ENCODE data around the gene COX6B2.
"Not testable (repeated sequence)": the region's sequence is repeated elsewhere in the genome, so short reads cannot be mapped to it uniquely, and the experiment has no call there.

The COX6B2 gene, protein sequence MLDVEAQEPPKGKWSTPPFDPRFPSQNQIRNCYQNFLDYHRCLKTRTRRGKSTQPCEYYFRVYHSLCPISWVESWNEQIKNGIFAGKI

DNA sequence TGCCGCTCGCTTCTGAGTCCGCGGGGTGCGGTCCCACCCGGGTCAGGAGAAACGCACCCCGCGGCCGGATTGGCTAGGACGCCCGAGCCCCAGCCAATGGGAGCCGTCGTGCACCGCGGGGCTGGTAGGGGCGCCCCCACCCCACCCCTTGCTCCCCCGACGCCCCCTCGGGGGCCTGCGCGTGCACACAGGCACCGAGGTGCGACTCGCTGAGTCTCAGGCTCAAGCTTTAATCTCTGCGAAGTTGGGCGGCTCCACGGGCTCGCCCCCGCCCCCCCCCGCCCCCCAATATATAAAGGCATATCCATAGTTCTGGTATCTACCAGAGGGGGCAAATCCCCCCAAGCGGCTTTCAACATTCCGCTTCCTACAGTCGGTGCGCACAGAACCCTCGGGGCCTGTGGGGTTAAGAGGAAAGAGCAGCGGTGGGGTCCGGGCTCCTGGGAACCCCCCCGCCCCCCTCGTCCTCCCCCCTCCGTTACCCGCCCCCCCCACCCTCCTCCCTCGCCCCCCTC is at the start of gene COX6B2:
TSS of gene COX6B2 (minus strand) at position 22 of the 515 bp plus-strand sequence. CDS start 198 bp downstream, outside the sequence.
- no peak for DNase-seq (ENCODE audit: low read depth in 2 of 2)

DNA sequence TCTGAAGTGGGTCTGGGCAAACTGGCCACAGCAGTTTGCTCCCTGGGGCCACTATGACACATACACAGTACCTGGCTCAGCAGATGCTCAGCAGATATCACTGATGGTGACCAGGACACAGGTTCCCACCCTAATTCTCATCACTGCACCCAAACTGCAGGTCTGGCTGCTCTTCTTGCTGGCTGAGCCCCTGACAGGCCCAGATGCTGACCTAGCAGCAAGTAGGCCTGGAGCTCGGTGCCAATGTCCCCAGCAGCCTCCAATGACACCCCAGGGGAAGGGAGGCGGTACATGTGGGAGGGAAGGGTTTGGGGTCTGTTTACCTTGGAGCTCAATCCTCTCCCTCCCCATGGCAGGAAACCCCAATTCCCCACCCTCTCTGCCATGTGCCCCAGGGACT is 48.0 kb upstream of the COX6B2 start:
- DNase-seq (ENCODE audit: low read depth in 2 of 2) = no peak

DNA sequence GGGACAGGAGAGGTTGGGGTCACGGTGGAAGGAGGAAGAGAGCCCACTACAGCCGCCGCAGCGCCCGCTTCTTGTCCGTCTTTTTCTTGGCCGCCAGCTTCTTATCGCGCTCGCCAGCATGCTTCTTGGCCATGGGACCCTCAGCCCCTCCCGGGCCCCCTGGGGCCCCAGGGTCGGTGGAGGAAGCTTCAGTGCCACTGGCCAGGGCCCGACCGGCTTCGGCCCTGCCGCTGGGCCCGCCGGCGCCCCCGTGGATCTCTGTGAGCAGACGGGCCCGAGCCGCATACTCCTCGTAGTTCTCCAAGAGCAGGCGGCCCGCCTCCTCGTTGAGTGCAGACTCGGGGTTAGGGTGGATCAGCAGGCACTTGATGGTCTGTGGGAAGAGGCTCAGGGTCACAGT is 46.9 kb upstream of the COX6B2 start:
- not testable (repeated sequence) for DNase-seq (ENCODE audit: low read depth in 2 of 2)

DNA sequence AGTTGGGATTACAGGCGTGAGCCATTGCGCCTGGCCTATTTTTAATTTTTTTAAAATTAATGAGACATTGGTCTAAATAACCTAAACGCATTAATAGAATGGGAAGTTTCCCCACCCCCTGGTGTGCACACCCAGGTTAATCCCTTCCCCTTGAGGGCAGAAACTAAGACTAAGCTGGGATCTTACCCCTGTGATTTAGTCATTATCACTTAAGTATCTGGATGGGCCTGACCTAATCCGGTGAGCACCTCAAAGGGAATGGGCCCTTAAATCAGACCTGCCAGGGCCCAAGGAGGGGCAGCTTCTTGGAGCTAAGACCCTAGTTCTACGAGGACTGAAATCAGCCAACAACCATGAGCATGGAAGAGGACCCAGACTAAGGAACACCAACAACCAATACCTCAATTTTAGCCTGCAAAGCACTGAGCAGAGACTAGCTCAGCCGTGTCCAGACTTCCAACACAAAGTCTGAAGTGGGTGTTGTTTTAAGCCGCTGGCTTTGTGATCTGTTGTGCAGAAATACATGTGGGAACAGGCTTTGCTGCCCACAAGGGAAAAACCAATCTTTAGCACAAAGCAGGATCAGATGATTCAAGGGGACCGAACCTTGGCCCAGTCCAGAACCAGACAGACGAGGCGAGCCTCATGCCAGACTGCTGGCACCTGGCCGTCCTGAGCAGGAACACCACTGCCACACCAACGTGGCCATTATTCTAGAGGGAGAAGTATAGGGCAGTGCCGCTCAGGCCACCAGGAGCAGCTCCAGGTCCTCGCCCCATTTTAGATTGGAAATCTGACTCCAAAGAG is 46.0 kb upstream of the COX6B2 start:
- DNase-seq (ENCODE audit: low read depth in 2 of 2) = no peak

DNA sequence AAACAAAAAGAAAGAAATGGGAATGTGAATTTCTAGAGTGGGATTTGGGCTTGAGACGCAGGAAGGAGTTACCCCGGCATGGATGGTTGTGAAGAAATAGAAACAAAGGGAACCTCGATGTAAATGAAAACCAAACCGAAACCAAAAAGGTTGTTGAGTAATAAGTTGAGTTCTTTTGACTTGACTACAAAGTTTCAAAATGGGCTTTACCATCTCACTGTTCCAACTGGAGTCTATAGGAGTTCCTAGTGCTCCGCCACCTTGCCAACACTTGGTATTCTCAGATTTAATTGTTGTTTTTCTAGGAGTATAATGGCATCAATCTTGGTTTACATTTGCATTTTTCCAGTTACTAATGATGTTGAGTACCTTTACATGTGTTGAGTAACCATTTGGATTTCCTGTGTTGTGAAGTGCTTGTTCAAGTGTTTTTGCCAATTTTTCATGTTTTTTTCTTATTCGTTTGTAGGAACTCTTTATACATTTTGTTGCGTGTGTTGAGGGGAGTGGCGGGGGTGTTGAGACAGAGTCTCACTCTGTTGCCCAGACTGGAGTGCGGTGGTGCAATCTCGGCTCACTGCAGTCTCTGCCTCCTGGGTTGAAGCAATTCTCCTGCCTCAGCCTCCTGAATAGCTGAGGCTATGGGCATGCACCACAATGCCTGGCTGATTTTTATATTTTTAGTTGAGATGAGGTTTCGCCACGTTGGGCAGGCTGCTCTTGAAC is 43.8 kb upstream of the COX6B2 start:
- DNase-seq (ENCODE audit: low read depth in 2 of 2) = no peak

DNA sequence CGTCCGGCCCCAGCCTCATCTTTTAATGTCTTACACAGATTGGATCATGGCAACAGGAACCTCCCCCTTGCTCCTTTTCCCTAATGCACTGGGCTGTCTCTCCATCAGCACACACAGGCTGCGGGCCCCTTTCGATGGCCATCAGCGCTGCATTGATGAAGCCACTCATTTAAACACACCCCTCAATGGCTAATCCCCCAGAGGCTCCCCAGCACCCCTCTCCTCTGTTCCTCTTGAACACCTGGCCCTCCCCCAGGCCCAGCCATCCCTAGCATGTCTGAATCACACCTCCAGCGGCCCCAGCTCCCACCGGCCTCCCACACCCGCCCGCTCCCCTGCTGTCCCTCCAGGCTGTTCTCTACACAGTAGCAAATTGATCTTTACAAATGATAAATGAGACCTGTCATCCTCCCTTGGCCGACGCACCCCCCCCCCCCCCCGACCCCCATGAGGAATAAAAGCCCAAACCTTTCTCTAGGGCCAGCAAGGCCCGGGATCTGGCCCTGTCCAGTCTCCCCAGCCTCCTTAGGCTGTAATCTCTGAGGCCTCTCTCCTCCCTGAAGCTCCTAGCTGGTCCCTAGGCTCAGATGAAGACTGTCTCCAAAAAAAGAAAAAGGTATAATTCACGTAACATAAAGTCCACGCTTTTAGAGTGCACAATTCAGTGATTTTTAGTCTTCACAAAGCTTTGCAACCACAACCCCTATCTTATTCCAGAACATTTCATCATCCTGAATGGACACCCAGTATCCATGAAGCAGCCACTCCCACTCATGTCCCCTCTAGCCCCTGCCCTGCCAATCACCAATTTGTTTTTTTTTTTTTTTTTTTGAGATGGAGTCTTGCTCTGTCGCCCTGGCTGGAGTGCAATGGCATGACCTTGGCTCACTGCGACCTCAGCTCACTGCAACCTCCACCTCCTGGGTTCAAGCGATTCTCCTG is 38.6 kb upstream of the COX6B2 start:
- DNase-seq (ENCODE audit: low read depth in 2 of 2) = no peak

DNA sequence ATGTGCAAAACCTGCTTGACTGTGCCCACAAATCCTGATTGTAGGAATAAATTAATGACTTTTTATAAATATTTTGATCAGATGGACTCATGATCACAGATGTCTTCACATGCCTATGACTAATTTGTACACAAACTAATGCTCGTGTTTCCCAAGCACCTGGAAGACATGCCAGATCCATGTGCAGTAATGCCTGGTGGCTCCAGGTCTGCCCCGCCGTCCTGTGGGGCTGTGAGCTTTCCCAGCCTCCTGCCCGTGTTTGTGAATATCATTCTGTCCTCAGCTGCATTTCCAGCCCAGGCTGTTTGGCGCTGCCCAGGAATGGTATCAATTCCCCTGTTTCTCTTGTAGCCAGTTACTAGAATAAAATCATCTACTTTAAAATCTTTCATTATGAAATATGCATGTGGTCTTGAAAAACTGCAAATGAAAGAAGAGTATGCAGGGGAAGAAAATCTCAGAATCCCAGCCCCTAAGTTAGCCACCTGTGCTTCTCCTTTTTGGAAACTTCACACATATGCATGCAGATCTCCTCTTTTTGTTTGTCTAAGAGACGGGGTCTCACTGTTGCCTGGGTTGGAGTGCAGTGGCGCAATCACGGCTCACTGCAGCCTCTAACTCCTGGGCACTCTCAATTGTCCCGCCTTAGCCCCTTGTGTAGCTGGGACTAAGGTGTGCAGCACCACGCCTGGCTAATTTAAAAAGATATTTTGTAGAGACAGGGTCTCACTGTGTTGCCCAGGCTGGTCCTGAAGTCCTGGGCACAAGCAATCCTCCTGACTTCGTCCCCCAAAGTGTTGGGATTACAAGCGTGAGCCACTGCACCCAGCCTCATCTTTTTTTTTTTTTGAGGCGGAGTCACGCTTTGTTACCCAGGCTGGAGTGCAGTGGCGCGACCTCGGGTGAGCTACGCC is 37.4 kb upstream of the COX6B2 start:
- DNase-seq (ENCODE audit: low read depth in 2 of 2) = no peak

DNA sequence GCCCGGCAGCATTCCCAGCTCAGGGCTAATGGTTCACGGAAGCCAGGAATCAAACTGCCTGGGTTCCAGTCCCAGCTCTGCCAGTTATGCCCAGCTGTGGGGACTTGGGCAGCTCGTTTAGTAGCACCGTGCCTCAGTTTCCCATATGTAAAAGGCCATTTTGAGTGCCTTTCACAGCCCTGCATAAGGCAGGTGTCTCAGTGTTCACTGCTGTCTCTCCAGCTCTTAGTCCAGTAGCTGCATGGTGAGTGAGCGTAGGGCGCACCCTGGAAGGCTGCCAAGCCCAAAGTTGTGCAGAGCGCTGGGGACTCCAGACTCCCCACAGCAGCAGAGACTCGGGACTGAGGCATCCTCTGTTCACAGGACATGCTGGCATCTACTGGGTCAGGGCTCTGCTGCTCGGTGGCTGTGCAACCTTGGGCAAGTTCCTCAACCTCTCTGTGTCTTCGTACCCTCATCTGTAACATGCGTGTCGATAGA is 36.7 kb upstream of the COX6B2 start:
- no peak for DNase-seq (ENCODE audit: low read depth in 2 of 2)

DNA sequence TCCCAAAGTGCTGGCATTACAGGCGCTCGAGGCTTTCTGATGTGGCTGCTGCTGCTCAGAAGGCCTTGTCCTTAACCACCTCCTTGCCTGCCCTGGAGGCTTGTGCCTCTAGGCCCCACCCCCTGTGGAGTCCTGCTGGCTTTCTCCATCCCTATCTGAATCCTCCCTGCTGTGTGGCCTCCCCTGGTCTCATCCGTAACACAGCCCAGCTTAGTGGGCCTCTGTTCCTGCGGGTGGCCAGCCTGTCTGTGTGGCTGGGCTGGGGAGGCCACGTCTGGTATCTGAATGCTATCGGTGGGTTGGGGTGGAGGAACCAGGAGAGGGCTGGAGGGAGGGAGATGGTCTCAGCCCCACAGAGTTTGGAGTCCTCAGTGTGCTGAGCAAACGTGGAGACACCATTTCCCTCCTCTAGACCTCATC is 36.0 kb upstream of the COX6B2 start:
- DNase-seq (ENCODE audit: low read depth in 2 of 2) = no peak

DNA sequence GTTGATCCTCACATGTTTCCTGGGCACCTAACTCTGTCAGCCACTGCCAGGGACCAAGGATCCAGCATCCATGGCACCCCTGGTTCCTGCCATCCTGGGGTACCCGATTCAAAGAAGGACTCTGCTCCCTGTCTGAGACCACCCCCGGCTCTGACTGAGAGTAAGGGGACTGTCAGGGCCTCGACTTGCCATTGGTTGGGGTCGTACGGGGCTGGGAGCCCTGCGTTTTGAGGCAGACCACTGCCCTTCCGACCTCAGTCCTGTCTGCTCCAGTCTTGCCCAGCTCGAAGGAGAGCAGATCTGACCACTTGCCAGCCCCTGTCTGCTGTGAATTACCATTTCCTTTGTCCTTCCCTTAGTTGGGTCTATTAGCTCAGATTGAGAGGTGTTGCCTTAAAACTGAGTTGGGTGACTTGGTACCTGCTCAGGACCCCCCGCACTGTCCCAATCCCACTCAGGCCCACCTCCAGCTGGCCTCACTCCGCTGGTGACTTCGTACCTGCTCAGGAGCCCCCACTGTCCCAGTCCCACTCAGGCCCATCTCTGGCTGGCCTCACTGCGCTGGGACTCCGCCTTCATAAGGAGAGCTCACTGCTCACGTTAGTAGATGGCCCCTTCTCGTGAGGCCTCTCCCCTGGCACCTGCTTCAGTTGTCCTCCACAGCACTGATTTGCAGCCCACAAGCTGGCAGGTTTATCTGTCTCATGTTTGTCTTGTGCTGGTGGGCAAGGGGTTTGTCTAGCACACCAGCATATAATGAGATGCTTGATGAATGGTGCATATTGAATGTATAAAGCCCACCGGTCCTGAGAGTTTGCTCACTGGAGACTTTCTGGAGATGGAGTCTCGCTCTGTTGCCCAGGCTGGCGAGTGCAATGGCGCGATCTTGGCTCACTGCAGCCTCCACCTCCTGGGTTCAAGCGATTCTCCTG is 35.1 kb upstream of the COX6B2 start:
- DNase-seq (ENCODE audit: low read depth in 2 of 2) = no peak

DNA sequence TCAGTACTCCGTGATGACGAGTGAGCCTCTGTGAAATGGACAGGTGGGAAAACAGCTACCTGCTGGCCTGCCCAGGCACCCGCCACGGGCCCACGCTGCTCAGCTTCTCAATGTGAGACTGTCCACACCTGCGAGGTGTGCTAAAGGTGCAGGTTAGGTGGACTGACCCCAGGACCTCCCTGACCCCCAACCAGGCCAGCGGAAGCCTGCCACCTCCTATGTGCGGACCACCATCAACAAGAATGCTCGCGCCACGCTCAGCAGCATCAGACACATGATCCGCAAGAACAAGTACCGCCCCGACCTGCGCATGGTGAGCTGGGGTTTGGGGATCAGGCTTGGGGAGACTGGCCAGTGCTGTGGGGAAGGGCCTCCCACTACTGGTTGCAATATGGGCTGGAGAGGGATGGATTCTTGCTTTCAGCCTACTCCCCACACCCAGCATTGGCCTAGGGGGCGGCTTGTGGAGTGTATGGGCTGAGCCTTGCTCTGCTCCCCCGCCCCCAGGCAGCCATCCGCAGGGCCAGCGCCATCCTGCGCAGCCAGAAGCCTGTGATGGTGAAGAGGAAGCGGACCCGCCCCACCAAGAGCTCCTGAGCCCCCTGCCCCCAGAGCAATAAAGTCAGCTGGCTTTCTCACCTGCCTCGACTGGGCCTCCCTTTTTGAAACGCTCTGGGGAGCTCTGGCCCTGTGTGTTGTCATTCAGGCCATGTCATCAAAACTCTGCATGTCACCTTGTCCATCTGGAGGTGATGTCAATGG is 33.4 kb upstream of the COX6B2 start:
- DNase-seq (ENCODE audit: low read depth in 2 of 2) = no peak

DNA sequence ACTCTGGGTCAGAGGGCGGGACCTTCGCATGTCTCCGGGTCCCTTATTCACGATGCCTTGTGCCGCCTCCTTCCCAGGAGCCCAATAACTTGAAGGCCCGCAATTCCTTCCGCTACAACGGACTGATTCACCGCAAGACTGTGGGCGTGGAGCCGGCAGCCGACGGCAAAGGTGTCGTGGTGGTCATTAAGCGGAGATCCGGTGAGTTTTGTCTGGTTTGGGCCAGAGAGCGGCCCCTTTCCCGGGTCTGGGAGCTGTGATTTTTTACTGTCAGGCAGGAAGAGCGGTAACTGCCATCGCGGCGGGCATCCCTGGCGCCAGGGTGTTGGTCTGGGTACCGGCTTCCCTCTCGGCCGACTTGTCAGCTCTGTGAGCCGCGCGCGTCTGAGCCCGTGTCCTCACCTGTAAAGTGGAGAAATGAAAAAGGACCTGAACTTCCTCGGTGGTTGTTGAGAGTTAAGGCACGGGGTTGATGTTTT is 32.0 kb upstream of the COX6B2 start:
- no peak for DNase-seq (ENCODE audit: low read depth in 2 of 2)

DNA sequence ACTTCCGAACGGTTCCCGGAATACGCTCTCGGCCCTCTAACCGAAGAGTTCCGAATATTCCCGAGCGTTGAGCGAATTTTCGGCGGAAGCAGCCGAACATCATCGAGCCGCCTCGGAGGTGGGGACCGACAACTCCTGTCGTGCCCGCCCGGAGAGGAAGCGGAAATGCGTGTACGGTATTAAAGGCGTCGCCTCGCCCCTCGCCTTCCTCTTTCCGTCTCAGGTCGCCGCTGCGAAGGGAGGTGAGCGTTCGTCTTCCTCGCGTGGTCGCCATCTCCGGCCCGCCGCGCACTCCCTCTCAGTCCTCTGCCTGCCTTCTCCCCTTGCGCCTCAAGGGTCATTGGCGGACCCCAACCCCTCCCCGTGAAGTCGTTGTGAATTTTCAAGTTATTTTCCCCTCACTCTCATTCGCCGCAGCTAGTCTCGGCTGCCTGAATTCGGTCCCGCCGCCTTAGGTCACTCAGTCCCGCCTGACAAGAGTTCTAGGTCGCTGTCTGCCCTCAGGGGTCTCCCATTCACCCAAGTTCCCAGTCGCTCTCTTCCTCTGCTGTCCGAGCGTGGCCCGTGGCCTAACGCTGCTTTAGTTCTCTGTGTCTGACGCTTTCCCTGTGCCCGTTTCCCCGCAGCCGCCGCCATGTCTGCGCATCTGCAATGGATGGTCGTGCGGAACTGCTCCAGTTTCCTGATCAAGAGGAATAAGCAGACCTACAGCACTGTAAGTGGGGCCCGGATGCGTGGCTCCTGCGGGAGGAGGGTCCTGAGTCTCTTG is 31.4 kb upstream of the COX6B2 start, which contains the start of gene RPL28:
TSS of gene RPL28 (plus strand) at position 209 of the 769 bp plus-strand sequence. CDS start at position 635, 426 bp downstream.
- DNase-seq (ENCODE audit: low read depth in 2 of 2) = peak; percentile 95 to 96

DNA sequence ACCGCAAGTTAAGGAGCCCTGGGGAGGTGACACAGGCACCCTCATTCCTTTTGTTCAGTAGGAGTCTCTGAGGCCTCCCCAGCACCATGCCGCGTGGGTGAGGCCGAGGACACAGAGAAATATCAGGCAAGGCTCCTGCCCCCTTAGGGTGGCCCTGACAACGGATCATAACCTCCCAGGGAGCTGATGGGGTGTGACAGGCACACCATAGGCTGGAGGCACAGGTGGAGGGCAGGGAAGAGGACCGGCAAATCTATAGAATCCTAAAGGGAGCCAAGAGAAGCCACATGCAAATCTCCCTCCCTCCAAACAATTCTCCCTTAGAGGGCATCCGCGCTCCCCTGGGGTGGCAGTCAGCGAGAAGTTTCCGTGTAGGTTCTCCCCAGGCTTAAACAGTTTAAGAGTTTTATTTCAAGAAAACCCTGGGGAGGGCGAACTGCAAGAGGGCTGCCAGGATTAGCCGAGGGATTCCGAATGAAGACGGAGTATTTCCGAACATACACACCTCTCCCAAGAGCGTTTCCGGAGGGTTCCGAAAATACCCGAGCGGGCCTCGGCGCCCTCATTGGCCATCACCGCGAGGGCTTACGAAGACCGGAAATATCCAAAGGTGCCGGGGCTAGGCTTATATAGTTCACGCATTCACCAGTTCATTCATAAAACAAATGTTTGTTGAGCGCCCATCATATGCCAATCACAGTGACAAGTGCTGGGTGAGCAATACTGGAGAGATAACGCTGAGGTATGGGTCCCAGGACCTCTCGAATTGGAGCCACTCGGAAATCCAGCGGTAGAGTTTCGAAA is 30.6 kb upstream of the COX6B2 start:
- DNase-seq (ENCODE audit: low read depth in 2 of 2) = peak; percentile 89 to 92

DNA sequence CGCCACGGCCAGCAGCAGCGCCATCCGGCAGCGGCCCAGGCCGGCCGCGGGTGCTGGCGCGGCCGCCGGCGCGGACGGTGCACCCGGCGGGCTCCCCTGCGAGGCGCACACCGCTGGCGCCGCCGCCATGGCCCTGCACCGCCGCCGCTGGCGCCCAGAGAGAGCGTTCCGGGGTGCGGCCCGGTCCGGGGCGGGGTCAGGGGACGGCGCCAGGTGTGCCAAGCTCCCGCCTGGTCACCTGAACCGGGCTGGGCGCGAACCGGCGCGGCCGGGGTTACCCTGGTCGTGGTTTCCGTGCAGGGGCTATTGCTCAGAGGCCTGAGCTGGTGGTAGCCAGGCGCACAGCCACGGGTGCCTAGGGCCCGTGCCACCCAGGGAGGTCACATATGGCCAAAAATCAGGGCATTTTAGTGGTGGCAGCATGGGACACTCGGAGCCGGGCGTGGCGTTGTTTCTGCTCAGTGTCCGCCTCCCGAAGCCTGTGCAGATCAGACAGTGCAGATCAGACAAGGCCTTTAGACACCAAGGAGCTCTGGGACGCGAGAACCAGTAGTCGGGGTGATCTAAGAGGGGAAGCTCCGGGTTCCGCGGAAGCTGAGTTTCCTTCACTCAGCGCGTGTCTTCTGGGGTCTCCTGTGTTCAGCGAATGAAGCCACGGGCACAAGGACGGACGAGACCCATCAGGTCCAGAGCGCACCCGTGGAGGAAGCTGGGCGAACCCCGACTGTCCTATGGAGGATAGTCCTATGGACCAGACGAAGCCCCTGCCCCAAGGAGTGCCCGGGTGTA is 29.8 kb upstream of the COX6B2 start, which contains the start of gene TMEM238:
TSS of gene TMEM238 (minus strand) at position 162 of the 789 bp plus-strand sequence. CDS start at position 129, 33 bp downstream.
- no peak for DNase-seq (ENCODE audit: low read depth in 2 of 2)
